Hematopoietic multipotent progenitor cell treated with erythropoietin and hydrocortisone succinate and interleukin-3 and kit ligand, for 8 days (in vitro differentiated cells): ENCODE data around the gene HMG20A.

ENCODE experiments used
- DNase-seq: peaks from one replicate; pipeline ENCODE4 v3.0.0-alpha.2; 2015

The HMG20A gene

GRCh38 chr15:77525907-77526594 lies 105.4 kb downstream of the HMG20A start:
- no peak for DNase-seq

GRCh38 chr15:77526595-77527163 lies 106.0 kb downstream of the HMG20A start:
- no peak for DNase-seq

- DNase-seq: no peak
Measured at GRCh38 chr15:77527164-77527778, 106.6 kb downstream of the HMG20A start.

DNA sequence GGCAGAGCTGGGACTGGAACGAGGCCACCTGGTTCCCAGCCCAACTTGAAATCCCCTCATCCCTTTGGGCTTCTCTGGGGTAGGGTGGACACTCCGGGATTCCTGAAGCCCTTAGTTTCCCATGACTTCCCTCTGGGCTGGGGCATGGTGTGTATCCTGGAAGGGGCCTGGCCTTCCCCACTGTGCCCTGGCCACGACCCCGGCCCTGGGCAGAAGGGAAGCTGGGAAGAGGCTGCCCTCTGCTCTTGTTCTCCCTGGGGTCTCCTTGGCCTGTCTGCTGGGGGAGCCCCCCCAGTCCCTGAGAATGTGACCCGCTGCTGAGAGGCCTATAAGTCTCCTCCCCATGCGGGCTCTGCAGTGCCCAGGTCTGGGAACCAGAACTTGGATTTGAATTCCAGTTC lies 107.1 kb downstream of the HMG20A start:
- DNase-seq: no peak

DNA sequence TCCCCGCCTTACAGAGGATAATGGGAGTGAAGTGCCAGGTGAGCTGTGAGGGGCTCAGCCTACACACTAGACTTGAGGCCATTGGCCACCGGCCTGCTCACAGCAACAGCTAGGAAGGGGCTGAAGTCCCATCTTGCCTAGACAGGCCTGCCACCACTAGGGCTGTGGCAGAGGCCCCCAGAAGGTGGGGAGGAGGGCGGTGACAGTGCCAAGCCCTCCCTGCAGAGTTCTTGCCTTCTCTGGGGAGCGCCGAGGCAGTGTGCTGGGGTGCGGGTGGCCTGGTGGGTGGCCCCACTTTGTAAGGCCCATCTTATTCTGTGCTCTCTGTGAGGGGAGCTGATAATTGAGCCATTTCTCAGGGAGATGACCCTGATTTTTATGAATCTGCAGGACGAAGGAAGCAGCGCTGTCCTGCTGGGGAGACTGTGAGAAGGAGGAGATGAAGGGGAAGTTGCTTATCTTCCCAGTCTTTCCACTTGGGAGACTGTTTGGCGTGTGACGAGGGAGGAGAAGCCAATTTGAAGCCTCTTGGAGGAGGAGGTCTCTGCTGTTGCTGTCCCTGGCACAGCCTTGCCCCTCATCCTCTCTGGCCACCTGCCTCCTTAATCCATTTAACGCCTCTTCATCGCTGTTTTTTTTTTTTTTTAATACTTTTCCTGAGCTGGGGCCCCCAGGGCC lies 107.7 kb downstream of the HMG20A start:
- DNase-seq: no peak

DNA sequence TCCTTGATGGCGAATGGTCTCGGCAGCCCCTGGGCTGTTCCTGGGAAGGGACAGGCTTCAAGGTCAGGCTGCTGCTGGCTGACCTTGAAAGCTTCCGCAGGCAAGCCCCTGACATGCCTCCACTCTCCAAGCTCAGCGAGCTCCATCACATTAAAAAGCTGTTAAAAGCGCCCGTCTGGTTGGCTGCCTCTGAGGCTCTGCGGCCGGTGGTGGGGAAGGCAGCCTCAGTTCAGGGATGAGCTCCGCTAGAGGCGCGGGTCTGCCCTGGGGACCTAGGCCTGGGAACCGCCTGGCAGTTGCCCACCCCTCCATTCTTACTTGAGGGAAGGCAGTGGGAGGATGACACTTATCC lies 108.3 kb downstream of the HMG20A start:
- no peak for DNase-seq

DNA sequence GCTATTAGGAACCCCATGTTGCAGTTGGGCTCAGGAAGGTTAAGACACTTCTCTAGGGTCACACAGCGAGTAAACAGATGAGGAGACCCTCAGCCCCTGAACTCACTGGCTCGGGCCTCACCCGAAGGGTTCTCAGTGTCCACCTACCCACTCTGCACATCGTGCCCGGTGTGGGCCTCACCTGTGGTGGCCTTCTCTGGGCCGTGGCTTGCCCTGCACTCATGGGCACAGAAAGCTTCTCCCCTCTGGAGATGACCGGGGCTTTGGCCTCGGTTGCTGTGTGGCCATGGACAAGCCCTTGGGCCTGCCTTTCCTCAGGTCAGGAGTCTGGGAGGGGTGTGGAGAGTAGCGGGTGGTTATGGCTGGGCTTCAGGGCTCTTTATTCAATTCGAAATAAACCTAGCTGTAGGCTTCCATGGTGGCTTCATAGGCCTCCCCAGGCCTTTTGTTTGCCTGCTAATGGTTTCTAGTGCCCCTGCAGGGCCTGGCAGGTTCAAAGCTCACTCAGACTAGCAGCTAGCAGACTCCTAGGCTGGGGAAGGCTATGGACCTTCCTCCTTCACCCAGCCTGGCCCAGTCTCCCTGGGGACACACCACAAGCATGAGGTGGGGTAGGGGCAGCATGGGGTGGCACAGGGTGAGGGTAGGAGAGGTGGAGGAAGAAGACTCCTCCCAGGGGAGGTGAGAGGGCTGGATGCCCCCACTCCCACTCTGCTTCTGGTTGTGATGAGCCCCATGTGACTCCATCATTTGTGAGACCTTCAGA lies 108.9 kb downstream of the HMG20A start:
- no peak for DNase-seq

DNA sequence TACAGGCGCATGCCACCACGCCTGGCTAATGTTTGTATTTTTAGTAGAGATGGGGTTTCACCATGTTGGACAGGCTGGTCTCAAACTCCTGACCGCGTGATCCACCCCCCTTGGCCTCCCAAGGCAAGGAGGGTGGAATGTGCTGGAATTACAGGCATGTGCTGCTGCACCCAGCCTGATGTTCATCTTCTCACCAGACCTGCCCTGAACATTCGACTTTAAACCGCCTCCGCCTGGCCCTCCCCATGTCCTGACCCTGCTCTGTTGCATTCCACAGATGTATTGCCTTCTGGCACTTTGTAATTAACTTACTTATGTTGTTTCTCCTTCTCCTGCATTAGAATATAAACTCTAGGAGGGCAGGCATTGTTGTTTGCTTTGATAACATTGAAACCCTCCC lies 109.9 kb downstream of the HMG20A start:
- DNase-seq: no peak

- DNase-seq: no peak
Measured at GRCh38 chr15:77531191-77532000, 110.7 kb downstream of the HMG20A start.

DNA sequence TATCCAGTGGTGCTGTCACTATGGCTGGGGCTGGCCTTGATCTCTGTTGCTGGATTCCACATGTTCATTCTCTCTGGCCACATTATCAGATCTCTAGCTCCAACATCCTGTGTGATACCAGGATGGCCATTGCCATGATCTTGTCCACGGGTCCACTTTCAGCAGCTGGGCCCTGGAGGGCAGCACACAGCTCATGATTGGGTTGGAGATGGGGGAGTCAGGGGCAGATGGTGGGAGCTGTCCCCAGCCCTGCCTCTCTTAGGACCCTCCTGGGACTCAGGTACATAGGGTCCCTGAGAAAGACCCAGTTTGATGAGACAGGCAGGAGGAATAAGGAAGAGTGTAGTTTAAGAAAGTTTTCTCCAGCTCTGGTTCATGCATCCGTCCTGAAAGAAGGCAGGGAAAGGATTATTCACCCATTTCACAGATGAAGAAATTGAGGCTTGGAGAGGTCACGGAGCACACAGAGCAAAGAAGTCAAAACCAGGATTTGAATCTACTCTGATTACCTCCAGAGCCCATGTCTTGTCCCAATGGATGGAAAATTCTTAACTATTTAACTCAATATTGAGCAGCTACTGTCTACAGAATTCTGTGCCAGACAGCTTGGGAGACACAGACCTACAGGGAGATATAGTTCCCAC lies 111.5 kb downstream of the HMG20A start:
- no peak for DNase-seq

DNA sequence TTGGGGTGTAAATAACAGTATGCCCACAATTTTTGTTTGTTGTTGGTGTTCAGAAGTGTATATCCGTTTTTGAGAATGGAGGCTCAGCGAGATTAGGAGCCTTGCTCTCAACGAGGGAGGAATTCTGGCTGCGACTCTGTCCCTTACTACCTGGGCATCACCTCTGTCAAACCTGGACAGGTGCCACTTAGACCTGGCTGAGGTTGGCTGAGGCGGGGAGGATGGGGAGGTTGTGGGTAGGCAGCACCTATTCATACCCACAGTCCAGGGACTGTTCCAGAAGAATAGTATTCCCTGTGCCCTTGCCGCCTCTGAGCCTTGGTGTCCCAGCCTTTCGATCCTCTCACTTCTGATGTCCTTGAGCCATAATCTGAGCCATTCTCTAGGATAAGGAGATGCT lies 112.2 kb downstream of the HMG20A start:
- DNase-seq: no peak

GRCh38 chr15:77533578-77534430 lies 113.1 kb downstream of the HMG20A start:
- DNase-seq: no peak
